Left ventricle myocardium inferior (tissue), 1 donor: Measurements from ENCODE around the gene CADPS2. TPM values are rescaled to one million over a fixed set of nuclear protein-coding genes. Genes with fewer than 3 reads are reported as not detected.

ENCODE experiments used
- DNase-seq: peaks from one replicate; pipeline ENCODE4 v3.0.0-alpha.2; 2020
- H3K27ac ChIP-seq: fragments of 200-600 bp; replicated peaks from 2 replicates; pipeline ENCODE4 v1.8.0; 2021
- H3K27me3 ChIP-seq: fragments of 200-600 bp; 2 replicates; pipeline ENCODE4 v1.8.0; 2021; ENCODE audit warnings: low read depth
- H3K36me3 ChIP-seq: fragments of 200-600 bp; 2 replicates; pipeline ENCODE4 v1.8.0; 2021
- H3K4me1 ChIP-seq: fragments of 200-600 bp; 2 replicates; pipeline ENCODE4 v1.8.0; 2021
- H3K4me3 ChIP-seq: fragments of 200-600 bp; 2 replicates; pipeline ENCODE4 v1.8.0; 2021; ENCODE audit warnings: mild to moderate bottlenecking, moderate library complexity
- H3K9me3 ChIP-seq: fragments of 200-600 bp; replicated peaks from 2 replicates; pipeline ENCODE4 v1.8.0; 2021
- CTCF ChIP-seq: fragments of 200-600 bp; IDR thresholded peaks from 2 replicates; pipeline ENCODE4 v1.8.0; 2021; ENCODE audit warnings: antibody characterized with exemption, mild to moderate bottlenecking, borderline replicate concordance
- intact Hi-C: fragments of 100-400 bp; cut with micrococcal nuclease; formaldehyde crosslinking; loops from one replicate; pipeline ENCODE4 v1.11.0; 2022
- total RNA-seq: library from RNA; stranded (reverse); fragmentation: NEBNext Ultra II Directional; extraction: Animal tissue kit (Norgen Biotek cat#: 25700); gene quantifications from one replicate; pipeline ENCODE4 v1.2.1, GENCODE V29; 2021
- donor health status: DM: no; HTN: yes; CAD: no; lungs with severe emphysema.

The CADPS2 gene
- total RNA-seq, 1 donor from 2014 or later: 11.9 TPM

GRCh38 chr7:122354656-122355055 lies 531.6 kb downstream of the CADPS2 start:
- no peak for DNase-seq
- intact Hi-C loops: no loop called here
- no peak for TF ChIP-seq CTCF
- Histone ChIP-seq H3K9me3 (no peaks in the 10 kb centered on the region), H3K4me3 (no peak overlapping the region), H3K27me3 (no peaks in the 10 kb centered on the region), H3K36me3 (no peaks in the 10 kb centered on the region), H3K4me1 (no peaks in the 10 kb centered on the region), H3K27ac (no peak overlapping the region)

GRCh38 chr7:122352454-122352853 lies 533.8 kb downstream of the CADPS2 start:
- Histone ChIP-seq H3K27ac (no peak overlapping the region), H3K36me3 (no peaks in the 10 kb centered on the region), H3K27me3 (no peaks in the 10 kb centered on the region), H3K9me3 (no peaks in the 10 kb centered on the region), H3K4me1 (no peaks in the 10 kb centered on the region), H3K4me3 (no peak overlapping the region)
- intact Hi-C loops: no loop called here
- no peak for TF ChIP-seq CTCF
- no peak for DNase-seq

- H3K4me1 ChIP-seq: no peaks in the 10 kb centered on the region
- no peaks in the 10 kb centered on the region for H3K27me3 ChIP-seq
- DNase-seq: no peak
- TF ChIP-seq CTCF: no peak
- no peaks in the 10 kb centered on the region for H3K36me3 ChIP-seq
- no peaks in the 10 kb centered on the region for H3K9me3 ChIP-seq
- intact Hi-C loops: no loop called here
- H3K27ac ChIP-seq: no peak overlapping the region
- H3K4me3 ChIP-seq: no peak overlapping the region
These were observed 535.6 kb downstream of the CADPS2 start for GRCh38 chr7:122350701-122351100.

- no peak for DNase-seq
- Histone ChIP-seq H3K27ac (no peak overlapping the region), H3K9me3 (no peaks in the 10 kb centered on the region), H3K4me3 (no peak overlapping the region), H3K36me3 (peaks cover 11% of the 10 kb centered on the region), H3K4me1 (no peaks in the 10 kb centered on the region), H3K27me3 (no peaks in the 10 kb centered on the region)
- intact Hi-C loops: no loop called here
- TF ChIP-seq CTCF: no peak
These were observed 542.0 kb downstream of the CADPS2 start for GRCh38 chr7:122344303-122344620.

GRCh38 chr7:122343601-122344302 lies 542.5 kb downstream of the CADPS2 start:
- Histone ChIP-seq H3K4me3 (no peak overlapping the region), H3K27me3 (no peaks in the 10 kb centered on the region), H3K9me3 (no peaks in the 10 kb centered on the region), H3K4me1 (no peaks in the 10 kb centered on the region), H3K27ac (no peak overlapping the region), H3K36me3 (peaks cover 11% of the 10 kb centered on the region)
- no peak for TF ChIP-seq CTCF
- intact Hi-C loops: no loop called here
- no peak for DNase-seq
